ENCODE measurements around the gene LRRIQ3. TPM values are rescaled to one million over a fixed set of nuclear protein-coding genes. Genes with fewer than 3 reads are reported as not detected.

The LRRIQ3 gene
- total and polyA plus RNA-seq, 2 donors (not counting 3 experiments of a cell fraction or from before 2014, with no cell fraction given), result 0.21 to 1.1 TPM

GRCh38 chr1:74236440-74236839, 38.5 kb upstream of the LRRIQ3 start:
- H3K27ac ChIP-seq (ENCODE audit: insufficient read depth, low read depth, low read length), result no peak overlapping the region
- dilution Hi-C loops (cut with MboI; ENCODE audit: extremely low pct_ligation_motif_present, low sequenced_read_pairs), result no loop called here
- H2AFZ ChIP-seq (ENCODE audit: low read depth, low read length), result no peak overlapping the region
- H3K4me1 ChIP-seq (ENCODE audit: control insufficient read depth, extremely low read depth, insufficient read depth, low read length), result no peaks in the 10 kb centered on the region
- no peaks in the 10 kb centered on the region for H3K9me3 ChIP-seq (replicated peaks; ENCODE audit: control insufficient read depth, insufficient read depth, low read length)
- no peak overlapping the region for H3K4me3 ChIP-seq (replicated peaks in 1 of 3; ENCODE audit: insufficient read depth in 1 of 3, low read depth in 1 of 3, low read length in 3 of 3)
- no peak overlapping the region for H3K4me2 ChIP-seq (ENCODE audit: insufficient read depth, low read length)
- no peaks in the 10 kb centered on the region for H3K9me1 ChIP-seq (replicated peaks; ENCODE audit: control insufficient read depth, extremely low read depth, insufficient read depth, low read length)
- no TSS peak for BruUV-seq (replicated peaks)
- H3K9ac ChIP-seq (replicated peaks; ENCODE audit: extremely low read depth, insufficient read depth, low read length), result no peak overlapping the region
- CTCF ChIA-PET, result no interaction called here
- intact Hi-C loops (cut with micrococcal nuclease), result no loop called here
- FAIRE-seq, result no peak
- H3K79me2 ChIP-seq (ENCODE audit: control insufficient read depth, insufficient read depth, low read length), result no peaks in the 10 kb centered on the region
- no peaks in the 10 kb centered on the region for H3K27me3 ChIP-seq (ENCODE audit: control insufficient read depth in 2 of 2, insufficient read depth in 2 of 2, low read length in 2 of 2)
- TF ChIP-seq GATA2 (IDR thresholded peaks at IDR 0.05; ENCODE audit: insufficient read depth, insufficient read length, low read depth, low read length) (no peak), POLR2AphosphoS5 (IDR thresholded peaks at IDR 0.05; ENCODE audit: insufficient read depth, low read depth, low read length) (no peak), MYC (IDR thresholded peaks at IDR 0.05; ENCODE audit: low read depth, low read length) (no peak), JUN (IDR thresholded peaks at IDR 0.05; ENCODE audit: borderline replicate concordance, insufficient read depth, insufficient read length, low read depth) (no peak), POLR2A (IDR thresholded peaks at IDR 0.05; ENCODE audit: low read depth, low read length) (no peak), MAX (IDR thresholded peaks at IDR 0.05; ENCODE audit: insufficient read depth, insufficient read length) (no peak), EZH2 (IDR thresholded peaks at IDR 0.05; ENCODE audit: borderline replicate concordance, low read depth, low read length, severe bottlenecking) (no peak), FOS (IDR thresholded peaks at IDR 0.05; ENCODE audit: borderline replicate concordance, insufficient read depth, low read length) (no peak)
- TF ChIP-seq, protein P1, sequence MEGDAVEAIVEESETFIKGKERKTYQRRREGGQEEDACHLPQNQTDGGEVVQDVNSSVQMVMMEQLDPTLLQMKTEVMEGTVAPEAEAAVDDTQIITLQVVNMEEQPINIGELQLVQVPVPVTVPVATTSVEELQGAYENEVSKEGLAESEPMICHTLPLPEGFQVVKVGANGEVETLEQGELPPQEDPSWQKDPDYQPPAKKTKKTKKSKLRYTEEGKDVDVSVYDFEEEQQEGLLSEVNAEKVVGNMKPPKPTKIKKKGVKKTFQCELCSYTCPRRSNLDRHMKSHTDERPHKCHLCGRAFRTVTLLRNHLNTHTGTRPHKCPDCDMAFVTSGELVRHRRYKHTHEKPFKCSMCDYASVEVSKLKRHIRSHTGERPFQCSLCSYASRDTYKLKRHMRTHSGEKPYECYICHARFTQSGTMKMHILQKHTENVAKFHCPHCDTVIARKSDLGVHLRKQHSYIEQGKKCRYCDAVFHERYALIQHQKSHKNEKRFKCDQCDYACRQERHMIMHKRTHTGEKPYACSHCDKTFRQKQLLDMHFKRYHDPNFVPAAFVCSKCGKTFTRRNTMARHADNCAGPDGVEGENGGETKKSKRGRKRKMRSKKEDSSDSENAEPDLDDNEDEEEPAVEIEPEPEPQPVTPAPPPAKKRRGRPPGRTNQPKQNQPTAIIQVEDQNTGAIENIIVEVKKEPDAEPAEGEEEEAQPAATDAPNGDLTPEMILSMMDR (IDR thresholded peaks at IDR 0.05; ENCODE audit: extremely low read depth in 1 of 2, insufficient read depth in 1 of 2, low read depth in 1 of 2, low read length in 2 of 2), result no peak
- no peaks in the 10 kb centered on the region for H3K36me3 ChIP-seq (ENCODE audit: control insufficient read depth in 2 of 2, extremely low read depth in 1 of 2, insufficient read depth in 2 of 2, low read length in 2 of 2)
- POLR2A ChIA-PET, result no interaction called here
- no peak for DNase-seq (ENCODE audit: low read depth, low spot score)
- no peaks in the 10 kb centered on the region for H4K20me1 ChIP-seq (replicated peaks; ENCODE audit: control insufficient read depth, extremely low read depth, insufficient read depth, low read length)
